GM19468 (cell line): ENCODE results near the gene DSCAM.

Experiments used
- ATAC-seq: cut with Tn5 transposase; IDR thresholded peaks from one replicate; pipeline ENCODE4 v1.9.1; 2021; ENCODE audit warnings: mild to moderate bottlenecking, moderate library complexity, moderate number of reproducible peaks; ENCODE audit not compliant: unreplicated experiment; ENCODE audit errors: extremely low read depth

Gene DSCAM

GRCh38 chr21:40416572-40416971 lies 430.4 kb downstream of the DSCAM start:
- no peak for ATAC-seq

- ATAC-seq, result no peak
Observed at GRCh38 chr21:40408561-40408960, 438.4 kb downstream of the DSCAM start.

DNA sequence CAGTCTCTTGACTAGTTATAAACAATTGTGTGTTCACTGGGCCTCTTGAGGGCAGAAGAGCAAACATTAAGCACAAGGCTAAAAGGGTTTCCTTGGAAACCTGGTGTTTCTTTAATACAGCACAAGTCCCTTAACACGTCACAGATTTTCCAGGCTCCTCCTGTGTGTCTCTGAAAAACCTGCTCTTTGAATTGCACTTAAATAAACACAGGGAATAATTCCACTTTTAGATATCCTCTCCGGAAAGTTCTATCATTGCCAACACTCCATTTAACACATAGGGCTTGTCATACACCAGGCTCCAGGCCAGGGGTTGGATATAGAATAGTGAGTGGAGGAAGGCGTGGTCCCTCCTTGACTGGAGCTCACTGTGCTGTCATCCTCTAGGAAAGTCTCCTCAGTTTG lies 442.6 kb downstream of the DSCAM start:
- ATAC-seq, result no peak

GRCh38 chr21:40402884-40403582 lies 443.9 kb downstream of the DSCAM start:
- ATAC-seq, result no peak

DNA sequence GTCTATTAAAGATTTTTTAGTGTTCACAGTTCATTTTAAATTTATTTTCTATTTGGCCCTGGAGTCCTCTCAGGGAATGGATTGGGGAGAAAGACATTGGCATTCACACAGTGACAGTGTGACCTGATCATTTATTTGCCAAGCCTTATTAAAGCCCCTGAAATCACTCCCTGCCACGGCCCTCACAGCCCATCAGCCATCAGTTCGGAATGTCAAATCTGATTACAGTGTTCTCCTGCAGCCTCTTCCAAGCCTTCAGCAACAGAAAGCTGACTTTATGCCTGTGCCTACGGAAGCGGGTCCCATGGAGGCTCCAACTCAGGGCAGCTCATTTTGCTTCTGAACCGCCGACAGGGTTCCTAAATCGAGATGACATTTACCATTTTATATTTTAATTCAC lies 451.2 kb downstream of the DSCAM start:
- no peak for ATAC-seq

DNA sequence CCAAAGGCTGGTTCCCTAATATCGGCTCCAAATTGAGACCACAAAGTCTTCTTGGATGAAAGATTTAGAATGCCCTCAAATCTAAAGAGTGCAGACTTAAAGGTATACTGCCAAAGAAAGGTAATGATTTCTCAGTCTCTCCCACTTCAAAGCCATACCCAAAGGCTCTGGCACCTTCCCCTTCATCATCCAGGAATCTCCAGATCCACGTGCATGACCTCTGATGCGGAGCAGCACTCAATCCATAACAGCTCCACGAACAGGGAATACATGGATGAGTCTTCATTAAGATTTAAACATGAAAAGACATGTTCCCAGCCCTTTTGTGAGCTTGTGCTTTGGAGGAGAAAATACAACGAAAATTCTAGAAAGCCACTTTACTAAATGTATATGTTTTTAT lies 453.9 kb downstream of the DSCAM start:
- ATAC-seq, result no peak

DNA sequence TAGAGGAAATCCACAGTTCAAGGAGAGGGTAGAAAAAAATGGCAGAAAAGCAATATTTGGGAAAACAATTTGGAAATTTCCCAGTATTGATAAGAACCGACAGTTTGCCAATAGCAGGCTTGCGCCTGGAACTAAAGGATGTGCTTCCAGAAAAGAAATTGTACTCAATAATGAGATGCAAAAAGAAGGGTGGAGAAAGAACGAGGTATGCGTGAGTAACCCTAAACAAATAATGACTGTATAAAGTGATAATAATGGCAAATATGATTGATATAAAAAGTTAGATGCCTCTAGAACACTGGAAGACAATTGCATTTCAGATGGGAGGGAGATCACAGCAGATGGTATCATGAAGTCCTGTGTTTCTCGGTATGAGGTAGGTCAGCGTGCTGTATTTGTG lies 458.9 kb downstream of the DSCAM start:
- ATAC-seq, result no peak

- no peak for ATAC-seq
Observed at GRCh38 chr21:40386981-40387747, 459.8 kb downstream of the DSCAM start.

GRCh38 chr21:40386294-40386911 lies 460.6 kb downstream of the DSCAM start:
- no peak for ATAC-seq

DNA sequence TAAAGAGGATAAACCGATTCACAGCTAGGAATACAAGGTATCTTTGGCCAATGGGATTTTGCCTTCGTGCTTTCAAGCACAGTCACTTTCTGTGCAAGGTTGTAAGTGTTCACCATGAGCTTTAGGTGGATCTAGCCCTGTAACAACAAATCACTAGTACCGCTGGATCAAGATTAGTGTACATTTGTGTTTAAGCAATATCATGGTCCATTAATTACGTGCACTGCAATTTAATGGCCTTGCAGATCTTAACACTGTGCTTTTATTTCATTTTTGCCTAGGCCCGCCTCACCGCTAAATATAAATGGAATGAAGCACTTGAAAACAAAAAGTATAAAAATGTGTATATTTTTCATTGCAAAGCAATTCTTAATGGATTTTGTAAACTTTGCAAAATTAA lies 461.1 kb downstream of the DSCAM start:
- no peak for ATAC-seq

DNA sequence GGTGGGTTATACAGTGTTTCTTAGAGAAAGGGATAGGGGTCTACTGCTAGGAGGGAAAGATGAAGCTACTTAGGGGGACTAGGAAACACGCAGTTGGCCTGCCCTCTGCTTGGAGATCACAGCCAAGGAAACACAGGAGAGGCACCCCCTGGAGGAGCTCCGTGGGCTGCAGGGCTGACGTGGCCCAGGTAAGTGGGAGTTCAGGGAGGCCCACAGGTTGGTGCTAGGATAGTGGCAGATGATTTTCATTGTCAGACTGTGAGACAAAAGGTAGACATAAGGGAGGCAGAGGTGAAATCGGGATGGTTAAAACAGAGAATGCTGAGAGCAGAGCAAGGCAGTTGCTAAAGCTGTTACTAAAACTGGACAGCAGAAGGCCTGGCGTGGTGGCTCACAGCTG lies 463.0 kb downstream of the DSCAM start:
- ATAC-seq, result no peak

- ATAC-seq, result no peak
Observed at GRCh38 chr21:40381111-40381510, 465.8 kb downstream of the DSCAM start.

DNA sequence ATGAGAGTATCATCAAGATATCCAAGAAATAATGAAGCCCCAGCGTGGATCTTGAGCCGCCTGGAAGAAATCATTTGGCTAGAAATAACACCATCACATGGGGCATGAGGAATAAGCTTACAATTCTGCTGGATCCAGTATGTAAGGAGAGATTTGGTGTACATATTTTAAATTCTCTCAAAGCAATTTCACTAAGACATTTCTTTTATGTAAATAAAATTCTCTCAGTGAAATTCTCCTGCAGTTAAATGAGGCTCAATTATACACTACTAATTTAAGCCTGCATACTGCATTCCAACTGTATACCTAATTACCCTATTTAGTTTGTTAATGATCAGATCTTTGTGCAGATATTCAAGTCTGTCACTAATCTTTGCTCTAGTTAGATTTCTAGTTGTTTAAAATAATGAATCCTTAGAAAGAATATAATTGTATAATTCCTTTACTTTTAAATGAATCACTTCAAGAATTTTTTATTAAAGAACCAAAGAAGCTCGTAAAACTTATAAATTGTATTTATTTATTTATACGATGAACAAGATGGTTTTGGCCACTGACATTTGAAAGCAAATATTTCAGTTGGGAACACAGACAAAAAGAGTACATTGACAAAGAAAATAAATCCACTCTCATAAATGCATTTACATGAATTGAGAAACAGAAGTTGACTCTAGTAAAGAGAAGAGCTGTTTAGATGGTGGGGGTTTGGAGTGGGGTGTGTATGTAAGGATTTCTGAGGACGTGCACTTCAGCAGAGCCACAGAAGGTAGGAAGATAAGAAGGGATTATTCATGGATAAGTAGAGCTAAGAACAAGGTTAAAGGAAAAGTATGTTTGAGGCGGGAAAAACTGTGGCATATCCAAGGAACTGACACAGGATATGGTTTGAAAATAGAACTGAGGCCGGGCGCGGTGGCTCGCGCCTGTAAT lies 466.8 kb downstream of the DSCAM start:
- no peak for ATAC-seq

- no peak for ATAC-seq
Observed at GRCh38 chr21:40377135-40377534, 469.8 kb downstream of the DSCAM start.

DNA sequence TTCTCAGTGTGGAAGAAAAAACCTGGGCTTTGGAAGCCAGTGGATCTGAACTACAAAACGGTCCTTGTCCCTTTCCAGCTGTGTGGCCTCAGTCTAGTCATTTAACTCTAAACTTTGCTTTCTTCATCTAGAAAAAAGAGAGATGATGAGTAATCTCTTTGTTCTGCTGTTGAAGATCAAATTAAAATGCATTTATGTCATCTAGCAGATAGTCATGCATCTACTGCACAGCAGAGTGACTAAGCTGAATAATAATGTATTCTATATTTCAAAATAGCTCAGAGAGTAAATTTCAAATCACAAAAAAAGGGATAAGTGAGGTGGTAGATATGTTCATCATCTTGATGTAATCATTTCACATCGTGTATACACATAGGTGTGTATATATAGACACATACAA lies 473.2 kb downstream of the DSCAM start:
- no peak for ATAC-seq

DNA sequence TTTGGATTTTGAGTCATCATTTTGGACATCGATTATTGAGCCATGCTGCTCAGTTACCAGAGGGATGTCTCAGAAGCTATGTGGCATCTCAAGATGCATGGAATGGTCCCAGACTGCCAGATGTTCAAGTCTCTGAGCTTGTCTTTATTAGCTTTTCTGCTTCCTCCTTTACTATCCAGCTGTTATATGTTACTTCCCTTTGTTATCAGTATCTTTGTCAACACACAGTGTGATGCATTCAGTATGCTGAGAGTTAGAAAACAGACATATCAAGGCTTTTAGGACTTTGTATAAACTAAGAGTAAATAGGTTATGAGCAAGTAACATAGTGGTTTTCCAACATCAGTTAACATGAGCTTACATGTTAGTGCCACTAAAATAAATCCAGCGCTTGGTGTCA lies 474.5 kb downstream of the DSCAM start:
- no peak for ATAC-seq

GRCh38 chr21:40371329-40371728 lies 475.6 kb downstream of the DSCAM start:
- no peak for ATAC-seq

DNA sequence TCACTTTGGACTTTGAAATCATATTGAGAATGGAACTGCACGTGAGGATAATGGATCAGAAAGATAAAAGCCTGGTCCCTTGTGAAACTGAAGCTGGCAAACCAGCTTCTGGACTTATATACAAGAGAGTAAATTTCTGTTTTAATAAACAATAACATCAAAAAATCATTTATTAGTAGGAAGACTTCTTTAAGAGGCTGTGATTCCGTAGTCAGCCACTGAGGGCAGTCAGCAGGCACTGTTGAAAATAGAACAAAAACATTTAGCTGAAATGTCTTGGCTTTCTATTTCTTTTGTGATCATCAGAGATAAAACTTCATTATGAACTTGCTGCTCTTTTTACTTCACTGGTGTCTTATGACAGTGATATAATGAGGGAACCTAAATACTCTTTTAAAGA lies 490.3 kb downstream of the DSCAM start:
- ATAC-seq, result no peak

GRCh38 chr21:40355076-40355475 lies 491.9 kb downstream of the DSCAM start:
- ATAC-seq, result no peak

DNA sequence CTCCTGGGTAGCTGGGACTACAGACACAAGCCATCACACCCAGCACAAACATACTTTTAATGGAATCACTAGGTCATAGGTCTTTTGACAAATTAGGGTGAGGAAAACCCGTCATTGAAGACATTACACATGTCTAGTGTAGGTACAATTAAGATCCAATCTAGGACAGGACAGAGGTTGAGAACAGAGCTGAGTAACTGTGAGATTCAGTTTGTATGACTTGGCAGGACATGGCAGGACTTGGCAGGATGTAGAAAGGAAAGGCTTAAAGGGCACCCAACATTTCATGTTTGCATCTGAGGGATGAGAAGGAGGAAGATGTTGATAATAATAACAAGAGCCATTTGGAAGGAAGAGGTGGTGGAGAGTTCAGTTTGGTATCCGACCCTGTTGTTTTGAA lies 496.0 kb downstream of the DSCAM start:
- ATAC-seq, result no peak
